ENCODE data around the gene DKK3.

DKK3 gene

DNA sequence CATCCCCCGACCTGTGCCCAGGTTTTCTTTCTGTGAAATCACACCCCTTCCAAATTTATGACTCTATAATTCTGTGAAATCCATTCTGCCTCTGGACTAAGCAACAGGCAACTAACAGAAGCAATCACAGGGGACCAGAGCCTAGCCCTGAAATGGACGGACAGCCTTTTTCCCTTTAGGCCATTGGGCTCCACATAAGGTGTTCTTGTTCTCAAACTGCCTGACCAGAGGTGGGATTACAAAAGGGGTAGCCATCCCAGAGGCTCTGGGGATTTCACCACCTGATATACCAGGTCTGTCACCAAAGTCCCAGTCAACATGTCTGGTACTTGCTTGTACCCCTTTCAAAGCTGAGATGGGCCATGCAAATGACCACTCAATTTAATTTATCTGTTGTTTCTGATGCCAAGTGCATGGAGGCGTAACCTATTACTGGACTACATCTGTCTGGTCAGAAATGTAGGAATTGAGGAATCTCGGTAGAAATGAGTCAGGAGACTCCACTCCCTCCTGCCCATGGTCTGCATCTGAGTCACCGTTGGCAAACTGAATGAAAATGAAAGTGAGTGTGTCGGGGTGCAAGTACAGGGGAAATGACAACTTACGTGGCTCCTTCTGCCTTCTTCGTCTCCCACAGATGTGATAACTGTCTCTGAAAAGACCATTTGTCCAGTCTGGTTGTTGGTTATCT lies 10.2 kb downstream of the DKK3 start:
- no peaks in the 10 kb centered on the region for H3K9me3 Mint-ChIP-seq
- ATAC-seq, result no peak
- H3K4me3 Mint-ChIP-seq, result no peak overlapping the region
- peaks cover 8% of the 10 kb centered on the region for H3K4me1 Mint-ChIP-seq
- no peaks in the 10 kb centered on the region for H3K36me3 Mint-ChIP-seq
- H3K27me3 Mint-ChIP-seq, result peaks cover 47% of the 10 kb centered on the region
- H3K27ac Mint-ChIP-seq, result no peak overlapping the region

DNA sequence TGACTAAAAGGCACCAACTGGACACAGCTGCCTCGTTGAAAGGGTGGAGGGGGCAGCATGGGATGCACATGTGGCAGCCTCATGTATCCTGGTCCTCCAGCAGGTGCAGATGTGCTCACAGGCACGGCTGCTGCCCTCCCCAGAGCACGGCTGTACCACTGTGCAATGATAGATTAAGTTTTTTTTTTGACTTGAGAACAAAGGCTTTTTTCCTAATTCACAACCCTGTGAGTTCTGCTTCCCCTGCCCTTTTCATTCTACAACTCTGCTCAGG lies 11.4 kb downstream of the DKK3 start:
- Mint-ChIP-seq H3K9me3 (no peaks in the 10 kb centered on the region), H3K27ac (no peak overlapping the region), H3K4me3 (no peak overlapping the region), H3K4me1 (peaks cover 8% of the 10 kb centered on the region), H3K27me3 (peaks cover 53% of the 10 kb centered on the region), H3K36me3 (no peaks in the 10 kb centered on the region)
- ATAC-seq, result no peak

DNA sequence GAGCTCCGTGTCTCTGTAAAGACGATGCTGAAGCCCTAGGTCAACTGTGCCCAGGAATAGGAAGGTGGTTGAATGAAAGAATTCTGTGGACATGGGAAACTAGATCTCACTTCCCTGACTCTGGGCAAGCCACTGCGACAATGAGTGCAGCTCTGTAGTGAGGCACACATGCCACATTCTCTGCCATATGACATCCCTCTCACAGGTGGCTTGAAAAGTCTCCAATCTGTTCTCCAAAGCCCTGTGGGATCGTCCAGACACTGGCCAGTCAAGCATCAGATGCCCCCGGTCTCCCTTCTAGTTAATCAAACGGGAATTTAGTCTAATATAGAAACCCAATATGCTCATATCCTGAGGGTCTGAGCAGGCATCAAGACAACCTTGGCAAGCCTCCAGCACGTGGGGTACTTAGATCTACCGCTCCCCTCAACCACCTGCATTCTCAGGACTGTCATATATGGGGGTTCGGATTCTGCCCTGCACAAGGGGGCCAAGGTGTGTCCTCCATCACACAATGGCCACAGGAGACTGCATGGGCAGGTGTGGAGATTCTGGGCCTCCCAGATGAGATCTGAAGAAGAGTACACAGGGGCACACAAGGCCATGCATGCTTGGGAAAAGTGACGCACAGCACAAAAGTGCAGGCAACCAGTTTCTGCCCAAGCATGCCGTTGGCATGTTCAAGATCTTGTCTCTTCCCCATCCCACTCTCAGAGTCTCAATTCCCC lies 11.9 kb downstream of the DKK3 start:
- no peaks in the 10 kb centered on the region for H3K9me3 Mint-ChIP-seq
- no peaks in the 10 kb centered on the region for H3K36me3 Mint-ChIP-seq
- H3K27me3 Mint-ChIP-seq, result peaks cover 53% of the 10 kb centered on the region
- H3K27ac Mint-ChIP-seq, result no peak overlapping the region
- peaks cover 8% of the 10 kb centered on the region for H3K4me1 Mint-ChIP-seq
- no peak for ATAC-seq
- no peak overlapping the region for H3K4me3 Mint-ChIP-seq

DNA sequence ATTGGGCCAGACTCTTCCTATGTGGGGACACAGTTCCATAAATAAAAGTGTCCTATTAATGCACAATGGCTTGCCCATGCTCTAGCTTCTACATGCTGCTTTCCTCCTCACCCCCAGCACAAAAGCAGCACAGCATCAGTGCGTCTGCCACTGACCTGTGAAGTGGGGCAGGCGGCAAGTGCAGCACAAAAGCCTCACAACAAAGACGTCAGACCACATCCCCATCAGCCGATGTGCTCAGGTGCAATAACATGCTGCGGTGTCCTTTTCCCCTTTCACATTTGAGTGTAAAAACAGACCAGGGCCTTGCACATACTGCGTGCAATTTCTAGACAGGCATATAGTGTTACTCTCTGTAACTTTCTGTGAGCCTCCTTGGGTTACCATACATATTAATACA lies 12.8 kb downstream of the DKK3 start:
- no peak for ATAC-seq
- no peaks in the 10 kb centered on the region for H3K9me3 Mint-ChIP-seq
- H3K4me1 Mint-ChIP-seq, result peaks cover 8% of the 10 kb centered on the region
- H3K27ac Mint-ChIP-seq, result no peak overlapping the region
- no peaks in the 10 kb centered on the region for H3K36me3 Mint-ChIP-seq
- H3K27me3 Mint-ChIP-seq, result peaks cover 57% of the 10 kb centered on the region
- no peak overlapping the region for H3K4me3 Mint-ChIP-seq

DNA sequence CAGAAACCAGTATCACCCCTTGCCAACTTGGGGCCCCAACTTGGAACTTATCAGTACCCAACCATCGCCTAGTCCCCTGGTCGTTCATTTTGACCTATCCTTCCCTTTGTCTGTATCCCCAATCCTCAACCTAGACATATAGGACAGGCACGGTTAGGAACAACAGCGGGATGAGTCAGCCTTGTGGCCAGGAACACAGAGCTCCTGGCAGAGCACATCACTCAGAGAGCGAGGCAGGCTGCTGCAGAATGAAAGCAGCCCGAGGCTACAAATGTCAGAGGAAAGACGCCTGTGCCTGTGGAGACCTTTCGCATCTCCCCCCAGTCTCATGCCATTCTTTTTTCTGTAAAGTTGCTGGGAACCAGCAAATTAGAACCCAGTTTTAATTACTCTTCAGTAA lies 14.6 kb downstream of the DKK3 start:
- no peak overlapping the region for H3K4me3 Mint-ChIP-seq
- H3K4me1 Mint-ChIP-seq, result peaks cover 8% of the 10 kb centered on the region
- H3K36me3 Mint-ChIP-seq, result no peaks in the 10 kb centered on the region
- H3K27ac Mint-ChIP-seq, result no peak overlapping the region
- H3K9me3 Mint-ChIP-seq, result no peaks in the 10 kb centered on the region
- ATAC-seq, result no peak
- peaks cover 62% of the 10 kb centered on the region for H3K27me3 Mint-ChIP-seq

DNA sequence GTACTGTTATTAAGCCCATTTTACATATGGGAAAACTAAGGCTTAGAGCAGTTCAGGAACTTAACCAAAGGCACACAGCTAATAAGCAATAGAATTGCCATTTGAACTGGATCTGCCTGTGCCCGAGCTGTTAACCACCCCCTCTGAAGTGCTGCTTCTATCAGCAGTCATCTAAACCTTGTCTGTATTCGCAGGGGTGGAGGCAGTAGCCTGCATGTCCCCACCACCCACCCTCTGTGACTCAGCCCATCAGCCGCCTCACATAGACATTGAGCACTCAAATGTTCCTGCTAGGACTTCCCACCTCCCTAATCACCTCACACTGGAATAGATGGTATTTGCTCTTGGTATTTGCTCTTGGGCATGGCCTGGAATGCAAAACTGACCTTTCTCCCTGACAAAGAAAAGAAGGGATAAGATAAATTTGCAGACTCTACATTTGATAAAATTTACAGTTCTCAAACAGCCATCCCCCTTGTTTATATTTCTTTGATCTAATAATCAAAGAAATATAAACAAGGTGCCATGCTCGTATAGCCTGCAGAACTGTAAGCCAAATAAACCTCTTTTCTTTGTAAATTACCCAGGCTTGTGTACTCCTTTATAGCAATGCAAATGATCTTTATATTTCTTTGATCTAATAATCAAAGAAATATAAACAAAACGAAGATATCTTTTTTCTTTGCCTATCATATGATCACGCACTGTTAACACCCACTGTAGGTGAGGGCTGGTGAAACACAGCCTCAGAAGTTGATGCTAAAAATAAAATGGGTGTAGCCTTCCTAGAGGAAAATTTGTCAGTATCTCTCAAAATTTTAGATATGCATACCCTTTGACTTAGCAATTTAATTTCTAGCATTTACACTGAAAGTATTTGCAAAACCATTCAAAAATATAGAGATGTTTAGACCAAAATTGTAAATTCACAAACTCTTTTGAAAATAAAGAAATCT lies 15.9 kb downstream of the DKK3 start:
- H3K4me1 Mint-ChIP-seq, result no peaks in the 10 kb centered on the region
- ATAC-seq, result no peak
- no peak overlapping the region for H3K27ac Mint-ChIP-seq
- no peaks in the 10 kb centered on the region for H3K9me3 Mint-ChIP-seq
- H3K4me3 Mint-ChIP-seq, result no peak overlapping the region
- H3K27me3 Mint-ChIP-seq, result peaks cover 57% of the 10 kb centered on the region
- H3K36me3 Mint-ChIP-seq, result no peaks in the 10 kb centered on the region

DNA sequence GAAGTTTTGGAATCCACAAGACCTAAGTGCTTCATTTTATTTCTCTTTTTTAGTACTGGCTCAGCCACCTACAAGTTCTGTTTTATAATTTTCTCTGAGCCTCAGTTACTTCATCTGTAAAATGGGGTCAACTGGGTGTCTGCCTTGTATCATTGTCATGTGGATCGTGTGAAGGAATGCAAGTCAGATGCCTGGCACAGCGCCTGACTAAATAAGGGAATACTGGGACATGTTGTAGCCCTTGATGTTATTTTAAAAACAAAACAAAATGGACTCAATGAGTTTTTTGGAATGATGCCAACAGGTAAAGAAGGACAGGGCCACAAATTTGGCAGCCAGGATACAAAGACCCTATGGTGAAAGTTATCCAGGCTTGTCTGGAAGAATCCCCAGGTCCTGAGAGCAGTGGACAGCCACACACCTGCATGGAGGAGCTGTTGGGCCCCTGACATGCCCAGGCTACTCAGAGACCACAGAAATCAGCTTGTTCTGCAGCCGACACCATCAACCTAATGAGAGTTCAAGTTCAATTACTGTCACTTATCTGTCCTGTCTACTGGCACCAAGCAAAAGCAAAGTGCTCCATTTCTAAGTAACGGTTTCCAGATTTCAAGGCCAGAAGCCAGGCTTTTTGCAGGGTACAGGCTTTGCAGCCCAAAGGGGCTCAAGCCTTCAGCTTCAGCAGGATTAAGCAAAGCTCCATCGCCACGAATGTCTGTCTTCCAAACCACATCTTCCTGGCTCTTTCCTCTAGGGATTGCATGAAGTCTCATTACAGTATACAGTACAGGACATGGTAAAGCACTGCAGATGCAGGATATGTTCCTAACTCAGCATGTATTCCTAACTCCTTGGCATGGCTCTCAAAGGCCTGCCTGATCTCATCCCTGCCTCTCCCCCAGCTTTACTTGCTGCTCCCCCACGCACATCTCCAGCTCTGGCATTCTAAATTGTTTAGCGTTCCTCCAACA lies 18.4 kb downstream of the DKK3 start:
- Mint-ChIP-seq H3K9me3 (no peaks in the 10 kb centered on the region), H3K4me1 (no peaks in the 10 kb centered on the region), H3K27me3 (peaks cover 32% of the 10 kb centered on the region), H3K4me3 (no peak overlapping the region), H3K36me3 (no peaks in the 10 kb centered on the region), H3K27ac (no peak overlapping the region)
- no peak for ATAC-seq

DNA sequence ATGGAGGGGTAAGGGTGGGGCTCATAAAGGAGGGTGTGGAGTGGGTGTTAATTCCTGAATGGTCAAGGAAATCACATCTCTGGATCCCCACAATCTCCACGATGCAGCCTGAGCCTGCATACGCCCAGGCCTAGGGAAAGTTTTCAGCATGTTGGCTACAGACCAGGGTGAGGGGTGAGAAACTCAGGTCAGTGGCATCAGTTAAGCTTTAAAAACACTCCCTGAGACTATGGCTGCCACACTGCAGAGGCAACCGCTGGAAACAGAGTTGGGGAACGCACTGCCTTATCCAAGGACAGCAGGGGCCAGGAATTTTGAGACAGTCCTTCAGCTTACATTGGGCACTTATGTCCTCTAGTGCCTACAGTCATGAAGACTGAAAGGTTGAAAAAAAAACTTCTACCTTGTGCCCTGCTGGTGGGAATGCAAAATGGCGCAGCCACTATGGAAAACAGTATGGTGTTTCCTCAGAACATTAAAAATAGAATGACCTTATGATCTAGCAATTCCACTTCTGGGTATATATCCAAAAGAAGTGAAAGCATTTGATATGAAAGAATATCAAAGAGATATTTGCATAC lies 19.7 kb downstream of the DKK3 start:
- Mint-ChIP-seq H3K36me3 (no peaks in the 10 kb centered on the region), H3K27ac (no peak overlapping the region), H3K27me3 (peaks cover 19% of the 10 kb centered on the region), H3K9me3 (no peaks in the 10 kb centered on the region), H3K4me3 (no peak overlapping the region), H3K4me1 (no peaks in the 10 kb centered on the region)
- ATAC-seq, result no peak

DNA sequence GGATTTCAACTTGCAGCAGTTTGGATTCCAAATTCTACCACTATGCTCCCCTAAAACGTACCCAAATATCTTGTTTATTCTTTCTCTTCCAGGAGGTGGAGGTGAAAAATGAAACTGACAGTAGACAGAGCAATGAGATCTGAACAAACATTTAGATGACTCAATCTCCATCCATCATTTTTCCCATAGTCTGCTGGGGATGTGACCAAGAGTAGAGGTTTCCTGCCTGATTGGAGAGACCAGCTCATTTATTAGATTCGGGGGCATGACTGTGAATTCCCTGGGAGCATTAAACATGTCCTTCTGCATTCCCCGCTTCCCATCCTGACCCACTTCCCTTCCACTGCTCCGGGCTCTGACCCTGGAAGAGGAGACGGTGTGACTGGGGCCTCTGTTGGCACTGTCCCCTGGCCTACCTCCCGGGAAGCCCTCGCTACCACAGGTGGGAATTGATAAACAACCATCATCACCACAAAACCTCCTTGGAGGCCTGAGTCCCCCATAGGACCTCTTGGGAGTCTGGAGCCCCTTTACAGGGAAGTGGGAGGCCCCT lies 20.3 kb downstream of the DKK3 start:
- no peak for ATAC-seq
- no peaks in the 10 kb centered on the region for H3K4me1 Mint-ChIP-seq
- no peaks in the 10 kb centered on the region for H3K9me3 Mint-ChIP-seq
- H3K36me3 Mint-ChIP-seq, result no peaks in the 10 kb centered on the region
- H3K4me3 Mint-ChIP-seq, result no peak overlapping the region
- H3K27ac Mint-ChIP-seq, result no peak overlapping the region
- H3K27me3 Mint-ChIP-seq, result peaks cover 16% of the 10 kb centered on the region

DNA sequence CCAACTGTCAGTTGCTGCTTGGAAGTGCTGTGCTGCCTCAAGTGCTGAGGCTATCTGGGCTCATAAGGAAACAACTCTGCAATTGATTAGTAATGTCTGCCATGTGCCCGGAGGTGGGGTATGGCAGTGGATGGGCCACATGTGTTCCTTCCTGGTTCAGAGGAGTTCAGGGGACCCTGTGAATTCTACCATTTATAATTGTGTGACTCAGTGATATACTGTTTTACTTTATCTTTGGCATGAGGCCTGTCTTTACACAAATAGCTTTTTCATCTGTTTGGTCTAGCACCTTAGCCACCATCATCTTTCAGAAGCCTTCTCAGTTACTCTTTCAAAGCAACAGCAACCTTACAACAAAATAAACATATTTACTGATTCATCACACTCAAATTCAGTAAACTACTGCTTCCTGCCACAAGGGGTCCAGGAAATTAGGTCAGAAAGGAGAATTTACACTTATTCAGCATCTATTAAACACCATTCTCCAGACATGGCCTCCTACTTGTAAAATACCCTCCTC lies 20.9 kb downstream of the DKK3 start:
- Mint-ChIP-seq H3K36me3 (no peaks in the 10 kb centered on the region), H3K4me1 (no peaks in the 10 kb centered on the region), H3K4me3 (no peak overlapping the region), H3K27ac (no peak overlapping the region), H3K27me3 (peaks cover 16% of the 10 kb centered on the region), H3K9me3 (no peaks in the 10 kb centered on the region)
- no peak for ATAC-seq

DNA sequence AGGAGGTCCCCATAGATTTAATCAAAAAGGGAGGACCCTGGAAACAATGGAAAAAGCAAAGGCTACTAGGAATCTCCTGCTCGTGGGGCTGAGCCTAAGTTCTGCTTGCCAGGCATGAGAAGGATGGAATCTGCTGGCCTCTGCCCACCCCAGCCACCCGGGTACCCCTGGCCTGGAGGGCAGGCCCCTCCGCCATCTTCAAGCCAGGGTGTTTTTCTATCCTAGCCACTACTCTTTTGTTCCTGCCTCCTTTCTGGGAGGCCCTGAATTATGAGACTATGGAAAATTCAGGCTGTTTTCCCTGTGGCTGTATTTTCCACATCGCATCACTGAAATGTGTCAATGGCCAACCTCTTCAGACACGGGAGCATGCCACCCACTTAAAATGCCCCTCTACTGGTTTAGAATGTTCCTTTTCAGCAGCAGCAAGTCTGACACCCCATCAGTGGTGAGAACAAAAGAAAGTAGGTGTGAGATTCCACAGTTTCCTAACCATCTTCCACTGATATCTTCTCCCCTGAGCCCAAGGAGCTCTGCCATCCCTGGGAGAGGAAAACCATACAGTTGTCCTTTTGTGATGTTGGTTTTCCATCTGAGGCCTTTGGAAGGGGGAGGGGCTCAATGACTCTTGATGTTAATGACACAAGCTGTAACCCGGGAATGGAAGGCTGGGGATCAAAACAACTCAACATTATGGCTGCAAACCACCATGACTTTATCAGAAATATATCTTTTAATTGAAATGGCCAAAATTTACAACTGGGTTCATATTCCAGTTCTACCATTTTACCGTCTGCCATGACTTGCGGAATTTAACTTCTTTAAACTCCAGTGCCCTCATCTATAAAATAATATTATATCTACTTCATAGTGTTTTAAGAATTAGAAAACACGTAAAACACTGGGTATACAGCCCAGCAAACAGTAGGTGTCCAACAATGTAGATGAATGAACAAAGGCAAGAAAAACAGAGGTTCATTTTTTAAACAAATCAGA lies 22.2 kb downstream of the DKK3 start:
- no peaks in the 10 kb centered on the region for H3K36me3 Mint-ChIP-seq
- H3K4me3 Mint-ChIP-seq, result no peak overlapping the region
- no peak overlapping the region for H3K27ac Mint-ChIP-seq
- no peaks in the 10 kb centered on the region for H3K9me3 Mint-ChIP-seq
- H3K27me3 Mint-ChIP-seq, result peaks cover 24% of the 10 kb centered on the region
- H3K4me1 Mint-ChIP-seq, result no peaks in the 10 kb centered on the region
- no peak for ATAC-seq

DNA sequence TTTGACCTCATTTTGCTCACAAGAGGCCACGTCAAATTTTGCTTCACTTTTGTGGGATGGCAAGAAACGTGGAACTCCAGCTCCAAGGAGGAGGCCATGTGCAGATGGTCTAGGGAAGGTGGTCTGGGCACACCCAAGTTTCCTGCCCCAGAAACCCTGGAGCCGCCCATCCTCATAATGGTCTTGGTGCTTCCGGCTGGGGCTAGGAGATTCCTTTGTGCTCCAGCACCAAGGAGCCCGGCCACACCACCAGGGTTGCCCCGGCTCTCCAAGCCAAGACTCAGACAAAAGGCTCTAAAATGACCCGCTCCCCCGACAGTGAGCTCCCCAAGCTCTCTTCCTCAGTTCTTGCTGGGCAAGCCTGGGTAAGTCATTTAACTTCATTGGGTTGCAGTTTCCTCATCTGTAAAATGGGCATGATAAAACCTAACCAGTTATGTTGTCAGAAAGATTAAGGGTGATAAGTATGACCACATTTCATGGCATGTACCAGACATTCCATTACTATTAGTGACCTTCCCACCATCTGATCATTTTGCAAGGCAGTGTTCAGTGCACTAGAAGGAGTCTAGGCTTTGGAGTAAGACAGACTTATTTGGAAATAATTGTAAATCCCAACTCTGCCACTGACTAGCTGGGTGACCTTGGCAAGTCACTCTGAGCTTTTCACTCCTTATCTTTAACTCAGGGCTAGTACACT lies 23.3 kb downstream of the DKK3 start:
- Mint-ChIP-seq H3K27ac (no peak overlapping the region), H3K4me3 (no peak overlapping the region), H3K4me1 (no peaks in the 10 kb centered on the region), H3K9me3 (no peaks in the 10 kb centered on the region), H3K36me3 (no peaks in the 10 kb centered on the region), H3K27me3 (peaks cover 17% of the 10 kb centered on the region)
- no peak for ATAC-seq

DNA sequence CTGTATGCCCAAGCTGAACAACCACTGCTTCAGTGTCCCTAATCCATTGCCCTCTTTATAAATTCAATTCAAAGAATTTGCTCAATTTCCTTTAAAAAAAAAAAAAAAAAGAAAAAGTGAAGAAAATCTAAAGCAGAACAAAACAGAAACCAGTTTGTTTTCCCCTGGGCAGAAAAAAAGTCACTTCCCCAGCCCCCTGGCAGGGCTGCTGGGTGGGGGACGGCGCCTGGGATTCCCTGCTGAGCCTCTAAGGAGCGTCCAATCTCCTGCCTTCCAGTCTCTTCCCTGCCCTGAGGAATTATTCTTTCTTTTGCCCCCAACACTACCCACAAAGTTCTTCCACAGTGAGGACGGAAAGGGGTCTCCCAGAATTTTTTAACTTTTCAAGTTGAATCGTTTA lies 23.9 kb downstream of the DKK3 start:
- Mint-ChIP-seq H3K27me3 (peaks cover 16% of the 10 kb centered on the region), H3K9me3 (no peaks in the 10 kb centered on the region), H3K4me1 (no peaks in the 10 kb centered on the region), H3K27ac (no peak overlapping the region), H3K36me3 (no peaks in the 10 kb centered on the region), H3K4me3 (no peak overlapping the region)
- ATAC-seq, result no peak
